PC-9 (cell line): ENCODE data around the gene NAA20. TPM values are rescaled to one million over a fixed set of nuclear protein-coding genes. Genes with fewer than 3 reads are reported as not detected.
A peak's percentile ranks its signal among the peaks of the same experiment; 100 is the strongest.

Source experiments
- BruUV-seq: library from RNA; stranded (reverse); fragments of 400-500 nt; replicated peaks from 2 replicates; lab custom pipeline; 2021; lab: Mats Ljungman, UMichigan
- CTCF ChIA-PET: fragments of 300-600 bp; sonication (Branson Sonifier 250); formaldehyde crosslinking; loops from one replicate; lab custom pipeline; 2022; ENCODE audit warnings: antibody characterized with exemption; lab: Charles Lee
- POLR2A ChIA-PET: fragments of 300-600 bp; sonication (Branson Sonifier 250); formaldehyde crosslinking; loops from one replicate; lab custom pipeline; 2022; ENCODE audit warnings: antibody characterized with exemption; ENCODE audit not compliant: unreplicated experiment; lab: Charles Lee
- DNase-seq, 2 experiments: peaks; one replicate each; pipeline versions ENCODE4 v3.0.0 to v3.0.0-alpha.2; 2015 to 2022; ENCODE audit warnings: mixed read lengths in 1 of 2
- H2AFZ ChIP-seq: fragments of 200-600 bp; sonication (generic); 2 replicates; pipeline ENCODE4 v1.8.1; 2017; ENCODE audit warnings: antibody characterized with exemption
- H3F3A ChIP-seq: fragments of 200-600 bp; sonication (generic); 2 replicates; pipeline ENCODE4 v1.8.1; 2017; ENCODE audit warnings: antibody characterized with exemption, mild to moderate bottlenecking, low read depth; ENCODE audit not compliant: insufficient read depth
- H3K27ac ChIP-seq: fragments of 200-600 bp; sonication (generic); 2 replicates; pipeline ENCODE4 v1.6.1; 2016; ENCODE audit warnings: mixed run types
- H3K27me3 ChIP-seq: fragments of 200-600 bp; sonication (generic); 2 replicates; pipeline ENCODE4 v1.6.1; 2016; ENCODE audit warnings: low read depth, mixed run types; ENCODE audit not compliant: insufficient read depth
- H3K36me3 ChIP-seq: fragments of 200-600 bp; sonication (generic); 2 replicates; pipeline ENCODE4 v1.6.1; 2016; ENCODE audit warnings: low read depth, mixed run types
- H3K4me1 ChIP-seq: fragments of 200-600 bp; sonication (generic); replicated peaks from 2 replicates; pipeline ENCODE4 v1.6.1; 2016; ENCODE audit warnings: mixed run types; ENCODE audit not compliant: insufficient read depth
- H3K4me2 ChIP-seq: fragments of 200-600 bp; sonication (generic); 2 replicates; pipeline ENCODE4 v1.6.1; 2017; ENCODE audit warnings: mixed run types
- H3K4me3 ChIP-seq: fragments of 200-600 bp; sonication (generic); 2 replicates; pipeline ENCODE4 v1.6.1; 2016; ENCODE audit warnings: mixed run types
- H3K79me2 ChIP-seq: fragments of 200-600 bp; sonication (generic); 2 replicates; pipeline ENCODE4 v1.6.1; 2017; ENCODE audit warnings: low read depth, mixed run types
- H3K9me2 ChIP-seq: fragments of 200-600 bp; sonication (generic); 2 replicates; pipeline ENCODE4 v1.8.1; 2017; ENCODE audit warnings: mild to moderate bottlenecking; ENCODE audit not compliant: insufficient read depth
- H3K9me3 ChIP-seq: fragments of 200-600 bp; sonication (generic); 2 replicates; pipeline ENCODE4 v1.8.1; 2016; ENCODE audit warnings: low read depth; ENCODE audit not compliant: insufficient read depth
- H4K20me1 ChIP-seq: fragments of 200-600 bp; sonication (generic); 2 replicates; pipeline ENCODE4 v1.8.1; 2017; ENCODE audit not compliant: insufficient read depth
- CTCF ChIP-seq: fragments of 200-600 bp; sonication (generic); conservative IDR thresholded peaks from 2 replicates; pipeline ENCODE4 v1.6.1; 2017; ENCODE audit warnings: mixed run types, antibody characterized with exemption, mild to moderate bottlenecking, moderate library complexity
- EZH2 ChIP-seq: fragments of 200-600 bp; sonication (generic); IDR thresholded peaks from 2 replicates; pipeline ENCODE4 v1.8.0; 2017; ENCODE audit warnings: antibody characterized with exemption, low read depth
- intact Hi-C: fragments of 100-400 bp; cut with micrococcal nuclease; formaldehyde crosslinking; loops from one replicate; pipeline ENCODE4 v1.10.0; 2022; ENCODE audit not compliant: unreplicated experiment
- total RNA-seq: library from RNA; stranded (reverse); gene quantifications from 2 replicates; pipeline ENCODE4 v1.2.3, GENCODE V29; 2021

NAA20 gene
- total RNA-seq, 1 experiment from 2014 or later = 167 TPM

- Histone ChIP-seq H3K27me3 (no peaks in the 10 kb centered on the region), H3K4me1 (no peaks in the 10 kb centered on the region), H3K4me3 (no peak overlapping the region), H3K27ac (no peak overlapping the region), H3K4me2 (no peak overlapping the region), H3K36me3 (0 out of 2 replicates have a peak, but pooled peaks cover 34% of the 10 kb centered on the region), H4K20me1 (peaks cover 7% of the 10 kb centered on the region), H2AFZ (no peak overlapping the region), H3K9me2 (no peaks in the 10 kb centered on the region), H3F3A (peaks cover 30% of the 10 kb centered on the region), H3K9me3 (no peaks in the 10 kb centered on the region), H3K79me2 (no peaks in the 10 kb centered on the region)
- no TSS peak for BruUV-seq
- intact Hi-C loops = no loop called here
- CTCF ChIA-PET = no interaction called here
- no peak for TF ChIP-seq EZH2
- no peak for TF ChIP-seq CTCF
- POLR2A ChIA-PET = interaction anchor here (0.9 kb wide), 1 partner anchor 14 kb away, joined by 8 read pairs; the partner anchor contains the start of genes CFAP61 and CRNKL1
- DNase-seq = no peak
Measured at GRCh38 chr20:20038586-20038985, 21.4 kb downstream of the NAA20 start.

- no TSS peak for BruUV-seq
- no peak for DNase-seq
- Histone ChIP-seq H3K79me2 (no peaks in the 10 kb centered on the region), H3K9me3 (no peaks in the 10 kb centered on the region), H3K4me3 (no peak overlapping the region), H3K4me1 (no peaks in the 10 kb centered on the region), H3K27ac (no peak overlapping the region), H3K36me3 (peaks cover 33% of the 10 kb centered on the region; the same call in 1 of the 2 replicates), H4K20me1 (no peaks in the 10 kb centered on the region; the same call in 1 of the 2 replicates), H3K27me3 (no peaks in the 10 kb centered on the region), H3K4me2 (no peak overlapping the region), H3K9me2 (no peaks in the 10 kb centered on the region), H2AFZ (no peak overlapping the region), H3F3A (peaks cover 30% of the 10 kb centered on the region)
- ChIA-PET CTCF (no interaction called here), POLR2A (no interaction called here)
- intact Hi-C loops = no loop called here
- TF ChIP-seq EZH2 (no peak), CTCF (no peak)
Measured at GRCh38 chr20:20039752-20040387, 22.7 kb downstream of the NAA20 start.

DNA sequence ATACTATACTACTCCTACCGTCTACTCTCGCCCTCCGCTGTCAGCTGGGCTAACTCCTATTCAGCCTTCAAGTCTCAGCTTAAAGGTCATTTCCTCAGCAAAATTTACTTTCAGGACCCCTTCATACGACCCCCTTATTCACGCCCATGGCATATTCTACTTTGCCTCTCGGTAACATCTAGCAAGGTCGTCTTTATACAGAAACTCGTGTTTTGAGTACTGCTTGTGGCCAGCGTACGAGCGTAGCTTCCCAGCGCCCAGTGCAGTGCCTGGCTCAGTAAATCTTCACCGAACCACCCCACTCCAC, 34.6 kb downstream of the NAA20 start:
- H3K36me3 ChIP-seq = peaks cover 34% of the 10 kb centered on the region
- H3K27me3 ChIP-seq = no peaks in the 10 kb centered on the region
- peak overlapping the region; percentile 100 for H3K4me2 ChIP-seq
- TF ChIP-seq CTCF (no peak), EZH2 (no peak)
- BruUV-seq = no TSS peak
- H3K9me2 ChIP-seq = no peaks in the 10 kb centered on the region
- H2AFZ ChIP-seq = peak overlapping the region; percentile 98
- peaks cover 10% of the 10 kb centered on the region for H3K4me1 ChIP-seq
- H3F3A ChIP-seq = no peaks in the 10 kb centered on the region
- no peaks in the 10 kb centered on the region for H3K9me3 ChIP-seq
- peaks cover 2% of the 10 kb centered on the region; the same call in 1 of the 2 replicates for H4K20me1 ChIP-seq
- CTCF ChIA-PET = no interaction called here
- DNase-seq = no peak
- H3K27ac ChIP-seq = peak overlapping the region; percentile 74
- intact Hi-C loops = loop anchor here (5.0 kb wide), 2 partner anchors 34 to 661 kb away; partner anchors contain the start of genes NAA20 and RALGAPA2
- H3K4me3 ChIP-seq = peak overlapping the region; percentile 94
- POLR2A ChIA-PET = interaction anchor here (0.6 to 0.7 kb wide), 2 partner anchors 35 to 1251 kb away, joined by 3 read pairs; partner anchors contain the start of gene NAA20
- H3K79me2 ChIP-seq = peaks cover 24% of the 10 kb centered on the region
